SK-N-SH (cell line): ENCODE results near the gene TBC1D17. TPM values are rescaled to one million over a fixed set of nuclear protein-coding genes. Genes with fewer than 3 reads are reported as not detected.

ENCODE experiments used
- CTCF ChIA-PET: fragments of 300-600, 350-600 bp; formaldehyde crosslinking; extraction: SDS; loops from one replicate; lab custom pipeline; 2021; lab: Yijun Ruan, JAX
- POLR2A ChIA-PET: fragments of 350-600 bp; sonication (Branson Sonifier 250); formaldehyde crosslinking; extraction: SDS; loops from one replicate; lab custom pipeline; 2020; ENCODE audit warnings: antibody characterized with exemption, inconsistent platforms; lab: Yijun Ruan, JAX
- DNase-seq: peaks from one replicate; pipeline ENCODE4 v3.0.0; 2012
- H2AFZ ChIP-seq: fragments of 200-600 bp; sonication (generic); 2 replicates; pipeline ENCODE4 v1.8.1; 2016; ENCODE audit warnings: antibody characterized with exemption, mild to moderate bottlenecking, low read depth
- H3F3A ChIP-seq: fragments of 200-600 bp; sonication (generic); replicated peaks from 2 replicates; pipeline ENCODE3; 2016; ENCODE audit warnings: antibody characterized with exemption, mild to moderate bottlenecking; ENCODE audit not compliant: insufficient read depth
- H3K27ac ChIP-seq, 2 experiments: fragments of 200-500 bp in 1 of 2; fragments of 200-600 bp in 1 of 2; sonication (Bioruptor generic) in 1 of 2; sonication (generic), shearing (Covaris generic) in 1 of 2; 2 replicates each; pipeline versions ENCODE4 v1.5.1 to v1.6.1; 2014 to 2016; ENCODE audit warnings: low read depth in 2 of 2, inconsistent platforms in 1 of 2, low read length in 1 of 2, mild to moderate bottlenecking in 1 of 2, mixed read lengths in 1 of 2
- H3K27me3 ChIP-seq: fragments of 200-600 bp; sonication (generic), shearing (Covaris generic); 2 replicates; pipeline ENCODE4 v1.6.1; 2016; ENCODE audit warnings: mixed run types; ENCODE audit not compliant: insufficient read depth
- H3K36me3 ChIP-seq, 2 experiments: fragments of 200-500 bp in 1 of 2; fragments of 200-600 bp in 1 of 2; sonication (Bioruptor generic) in 1 of 2; sonication (generic) in 1 of 2; replicated peaks in 1 of 2; 2 replicates each; pipeline versions ENCODE3 to v1.5.1; 2014 to 2016; ENCODE audit warnings: low read length in 1 of 2, mild to moderate bottlenecking in 1 of 2; ENCODE audit not compliant: insufficient read depth in 2 of 2, control insufficient read depth in 1 of 2
- H3K4me1 ChIP-seq, 2 experiments: fragments of 200-500 bp in 1 of 2; fragments of 200-600 bp in 1 of 2; sonication (Bioruptor generic) in 1 of 2; sonication (generic), shearing (Covaris generic) in 1 of 2; 2 replicates each; pipeline versions ENCODE4 v1.5.1 to v1.6.1; 2014 to 2016; ENCODE audit warnings: low read depth in 1 of 2, low read length in 1 of 2, mixed run types in 1 of 2; ENCODE audit not compliant: insufficient read depth in 2 of 2, control insufficient read depth in 1 of 2
- H3K4me2 ChIP-seq: fragments of 200-600 bp; sonication (generic), shearing (Covaris generic); 2 replicates; pipeline ENCODE4 v1.6.1; 2017; ENCODE audit warnings: mixed run types
- H3K4me3 ChIP-seq, 2 experiments: fragments of 200-500 bp in 1 of 2; fragments of 200-600 bp in 1 of 2; sonication (Bioruptor generic) in 1 of 2; sonication (generic), shearing (Covaris generic) in 1 of 2; 2 replicates each; pipeline versions ENCODE4 v1.5.1 to v1.8.1; 2014 to 2016; ENCODE audit warnings: low read depth in 2 of 2, inconsistent platforms in 1 of 2, low read length in 1 of 2, mild to moderate bottlenecking in 1 of 2, mixed read lengths in 1 of 2, moderate library complexity in 1 of 2
- H3K79me2 ChIP-seq: fragments of 200-600 bp; sonication (generic); 2 replicates; pipeline ENCODE4 v1.8.1; 2017; ENCODE audit warnings: mild to moderate bottlenecking; ENCODE audit not compliant: insufficient read depth
- H3K9ac ChIP-seq: fragments of 200-600 bp; sonication (generic); 2 replicates; pipeline ENCODE4 v1.6.1; 2017; ENCODE audit warnings: mixed run types
- H3K9me2 ChIP-seq: fragments of 200-600 bp; sonication (generic); 2 replicates; pipeline ENCODE4 v1.6.1; 2017; ENCODE audit warnings: mixed run types
- H3K9me3 ChIP-seq: fragments of 200-600 bp; sonication (generic); 2 replicates; pipeline ENCODE4 v1.6.1; 2017; ENCODE audit warnings: mixed run types, mild to moderate bottlenecking, moderate library complexity
- H4K20me1 ChIP-seq: fragments of 200-600 bp; sonication (generic); 2 replicates; pipeline ENCODE4 v1.6.1; 2017; ENCODE audit warnings: mild to moderate bottlenecking, mixed run types; ENCODE audit not compliant: insufficient read depth
- EP300 ChIP-seq, 2 experiments: IDR thresholded peaks; 2 replicates each; pipeline versions ENCODE4 v1.4.0 to v1.6.1; 2012; ENCODE audit warnings: borderline replicate concordance in 1 of 2, low read depth in 1 of 2, low read length in 1 of 2
- FOXM1 ChIP-seq: IDR thresholded peaks from 2 replicates; pipeline ENCODE4 v1.4.0; 2012; ENCODE audit warnings: low read depth, mild to moderate bottlenecking
- RFX5 ChIP-seq: IDR thresholded peaks from 2 replicates; pipeline ENCODE4 v1.6.1; 2012; ENCODE audit warnings: mild to moderate bottlenecking, improper control_type of control experiment, low read length
- SMC3 ChIP-seq: IDR thresholded peaks from 2 replicates; pipeline ENCODE4 v1.6.1; 2012; ENCODE audit warnings: low read depth, low read length, improper control_type of control experiment
- TAF1 ChIP-seq: IDR thresholded peaks from 2 replicates; pipeline ENCODE4 v1.6.1; 2012; ENCODE audit warnings: low read depth, mild to moderate bottlenecking, low read length, moderate library complexity, borderline replicate concordance
- TCF12 ChIP-seq: IDR thresholded peaks from 2 replicates; pipeline ENCODE4 v1.4.0; 2012
- WGBS: methylation state at CpG from one replicate; pipeline ENCODE4 v1.1.6; 2017; ENCODE audit warnings: low lambda C conversion rate; 5-methylcytosine and 5-hydroxymethylcytosine counted together
- polyA plus RNA-seq, 3 experiments: library from polyadenylated mRNA; depleted of rRNA; stranded (reverse); fragments of >200 nt; gene quantifications; 2 replicates each; pipeline ENCODE4 v1.2.3, GENCODE V29; 2012
- TF ChIP-seq, protein P1 (sequence below): IDR thresholded peaks from 2 replicates; pipeline ENCODE4 v1.4.0; 2012; ENCODE audit warnings: low read depth
- TF ChIP-seq, protein P2 (sequence below): fragments of 200-600 bp; sonication (generic); IDR thresholded peaks from 2 replicates; pipeline ENCODE4 v1.6.1; 2017; ENCODE audit warnings: antibody characterized with exemption, mild to moderate bottlenecking, moderate library complexity

TBC1D17 gene
- polyA plus RNA-seq, 1 of the 3 experiments (the other 2 are of a cell fraction), result 28.3 TPM

DNA sequence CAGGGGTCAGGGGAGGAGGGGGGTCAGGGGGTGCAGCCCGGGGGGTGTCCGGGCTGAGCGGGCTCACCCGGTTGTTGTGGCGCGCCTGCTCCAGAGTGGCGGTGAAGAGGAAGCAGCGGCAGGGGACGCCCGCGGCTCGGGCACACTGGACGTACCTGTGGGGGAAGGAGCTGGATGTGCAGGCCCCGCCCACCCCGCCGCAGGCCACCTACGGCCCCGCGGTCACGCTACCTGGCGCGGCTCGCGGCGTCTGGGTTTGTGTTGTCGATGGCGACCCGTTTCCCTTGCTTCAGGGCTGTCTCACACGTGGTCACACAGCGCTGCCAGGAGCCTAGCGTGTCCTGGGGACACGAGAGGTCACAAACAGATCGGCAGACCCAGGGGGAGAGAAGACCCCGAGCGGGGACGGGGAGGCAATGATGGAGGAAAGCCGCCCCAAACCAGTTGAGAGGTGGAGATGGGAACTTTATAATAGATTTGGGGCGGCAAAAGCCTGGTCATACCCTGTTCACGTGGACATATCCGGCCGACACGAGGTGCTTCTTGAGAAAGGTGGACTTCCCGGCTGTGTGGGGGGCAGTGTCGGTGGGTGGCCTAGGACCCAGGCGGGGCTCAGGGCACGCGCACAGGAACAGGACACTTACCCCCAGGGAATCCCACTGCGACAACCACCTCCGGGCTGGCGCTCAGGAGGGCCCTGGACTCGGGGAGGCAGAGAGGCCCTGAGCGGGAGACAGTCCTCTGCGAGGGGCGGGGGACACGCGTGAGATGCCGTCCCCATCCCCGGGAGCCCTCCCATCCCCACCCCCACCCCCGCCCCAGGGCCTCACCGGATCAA is 15.7 kb upstream of the TBC1D17 start:
- peaks cover 25 to 65% of the 10 kb centered on the region in 2 experiments for H3K36me3 ChIP-seq
- ChIA-PET CTCF (interaction anchor here (1.4 kb wide), 1 partner anchor 110 kb away, joined by 3 read pairs; no protein-coding TSS in a partner anchor), POLR2A (interaction anchor here (0.9 to 1.9 kb wide), 2 partner anchors 8 to 10 kb away, joined by 3 to 16 read pairs; partner anchors contain the start of gene PTOV1)
- H3K4me3 ChIP-seq, result no peak overlapping the region
- H3K79me2 ChIP-seq, result peaks cover 41% of the 10 kb centered on the region
- peaks cover 22 to 23% of the 10 kb centered on the region in 2 experiments; a peak in 3 of 4 replicates for H3K4me1 ChIP-seq
- no peaks in the 10 kb centered on the region for H3K27me3 ChIP-seq
- no peak overlapping the region for H3K9ac ChIP-seq
- no peak overlapping the region for H2AFZ ChIP-seq
- no peaks in the 10 kb centered on the region for H3K9me2 ChIP-seq
- no peaks in the 10 kb centered on the region for H3K9me3 ChIP-seq
- no peak for DNase-seq
- TF ChIP-seq RFX5, result no peak
- TF ChIP-seq SMC3, result no peak
- TF ChIP-seq EP300 (IDR thresholded peaks at IDR 0.05; ENCODE audit: borderline replicate concordance in 1 of 2, low read depth in 1 of 2, low read length in 1 of 2), result no peak
- TF ChIP-seq TAF1, result no peak
- TF ChIP-seq, protein P1, sequence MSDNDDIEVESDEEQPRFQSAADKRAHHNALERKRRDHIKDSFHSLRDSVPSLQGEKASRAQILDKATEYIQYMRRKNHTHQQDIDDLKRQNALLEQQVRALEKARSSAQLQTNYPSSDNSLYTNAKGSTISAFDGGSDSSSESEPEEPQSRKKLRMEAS, result no peak
- TF ChIP-seq TCF12, result no peak
- no peak overlapping the region for H3K4me2 ChIP-seq
- no peak overlapping the region; a peak in 1 of 4 replicates for H3K27ac ChIP-seq
- 88% methylated on average over 32 of the region's 60 CpGs for WGBS
- H4K20me1 ChIP-seq, result peaks cover 41% of the 10 kb centered on the region
- peaks cover 42% of the 10 kb centered on the region for H3F3A ChIP-seq

DNA sequence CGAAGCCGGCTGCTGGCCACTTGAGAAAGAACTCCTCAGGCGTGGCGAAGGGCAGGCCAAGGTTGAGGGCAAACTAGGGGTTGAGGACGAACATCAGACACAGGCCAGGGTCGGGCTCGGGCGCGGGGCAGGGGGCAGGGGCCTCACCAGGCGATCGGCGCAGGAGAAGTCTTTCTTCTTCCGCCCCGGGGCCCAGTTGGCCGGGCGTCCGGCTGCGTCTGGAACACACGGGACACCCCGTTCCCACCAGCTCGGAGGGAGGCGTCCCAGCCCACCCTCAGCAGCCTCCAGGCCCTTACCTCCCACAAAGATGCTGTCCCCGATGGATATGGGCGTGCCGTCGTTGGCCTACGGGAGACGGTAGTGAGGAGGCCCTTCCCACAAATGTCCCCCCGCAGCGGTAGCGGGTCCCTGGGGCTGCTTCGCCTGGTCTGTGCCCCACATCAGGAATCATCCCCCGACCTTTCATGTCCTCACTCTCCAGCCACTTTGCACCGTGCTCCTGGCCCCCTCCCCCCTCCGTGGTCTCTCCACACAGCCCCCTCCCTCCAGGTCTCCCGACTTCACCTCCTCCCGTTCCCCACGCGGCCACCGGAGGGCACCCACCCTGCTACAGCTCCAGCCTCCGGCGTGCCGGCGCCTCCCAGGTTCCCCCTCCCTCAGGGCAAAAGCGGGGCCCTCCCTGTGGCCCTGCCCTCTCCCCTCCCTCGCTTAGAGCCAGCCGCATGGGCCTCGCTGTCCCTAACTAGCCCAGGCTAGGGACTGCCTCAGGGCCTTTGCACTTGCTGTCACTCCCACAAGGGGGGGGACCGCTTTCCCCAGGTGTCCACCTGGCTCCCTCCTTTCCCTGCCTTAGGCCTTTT is 14.9 kb upstream of the TBC1D17 start:
- 83% methylated on average over 29 of the region's 49 CpGs for WGBS
- CTCF ChIA-PET, result interaction anchor here (1.0 to 3.4 kb wide), 5 partner anchors 9 to 111 kb away, joined by 3 to 20 read pairs (median 4); partner anchors contain the start of genes AKT1S1, PTOV1 and TBC1D17
- Histone ChIP-seq H3K79me2 (peaks cover 42% of the 10 kb centered on the region), H3K36me3 (peaks cover 25 to 57% of the 10 kb centered on the region in 2 experiments), H3K4me1 (peaks cover 22 to 23% of the 10 kb centered on the region in 2 experiments; a peak in 3 of 4 replicates), H3K9me2 (no peaks in the 10 kb centered on the region), H4K20me1 (peaks cover 36% of the 10 kb centered on the region), H3F3A (peaks cover 42% of the 10 kb centered on the region), H3K27ac (no peak overlapping the region; a peak in 1 of 4 replicates), H3K9ac (no peak overlapping the region), H3K27me3 (no peaks in the 10 kb centered on the region), H3K4me3 (no peak overlapping the region), H3K4me2 (no peak overlapping the region), H2AFZ (no peak overlapping the region), H3K9me3 (no peaks in the 10 kb centered on the region)
- peak; percentile 77 for DNase-seq
- TF ChIP-seq, protein P2, sequence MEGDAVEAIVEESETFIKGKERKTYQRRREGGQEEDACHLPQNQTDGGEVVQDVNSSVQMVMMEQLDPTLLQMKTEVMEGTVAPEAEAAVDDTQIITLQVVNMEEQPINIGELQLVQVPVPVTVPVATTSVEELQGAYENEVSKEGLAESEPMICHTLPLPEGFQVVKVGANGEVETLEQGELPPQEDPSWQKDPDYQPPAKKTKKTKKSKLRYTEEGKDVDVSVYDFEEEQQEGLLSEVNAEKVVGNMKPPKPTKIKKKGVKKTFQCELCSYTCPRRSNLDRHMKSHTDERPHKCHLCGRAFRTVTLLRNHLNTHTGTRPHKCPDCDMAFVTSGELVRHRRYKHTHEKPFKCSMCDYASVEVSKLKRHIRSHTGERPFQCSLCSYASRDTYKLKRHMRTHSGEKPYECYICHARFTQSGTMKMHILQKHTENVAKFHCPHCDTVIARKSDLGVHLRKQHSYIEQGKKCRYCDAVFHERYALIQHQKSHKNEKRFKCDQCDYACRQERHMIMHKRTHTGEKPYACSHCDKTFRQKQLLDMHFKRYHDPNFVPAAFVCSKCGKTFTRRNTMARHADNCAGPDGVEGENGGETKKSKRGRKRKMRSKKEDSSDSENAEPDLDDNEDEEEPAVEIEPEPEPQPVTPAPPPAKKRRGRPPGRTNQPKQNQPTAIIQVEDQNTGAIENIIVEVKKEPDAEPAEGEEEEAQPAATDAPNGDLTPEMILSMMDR, result peak; percentile 50
- TF ChIP-seq FOXM1, result no peak
- POLR2A ChIA-PET, result no interaction called here
